ENCODE measurements around the gene SLC50A1. TPM values are rescaled to one million over a fixed set of nuclear protein-coding genes. Genes with fewer than 3 reads are reported as not detected.

Gene SLC50A1
- total and polyA plus RNA-seq, 2 of the 8 experiments (the other 6 are each of a cell fraction or from before 2014, with no cell fraction given): 36.5 to 90.8 TPM

- TF ChIP-seq E2F6 (IDR thresholded peaks at IDR 0.05): no peak
- TF ChIP-seq BRCA1 (IDR thresholded peaks at IDR 0.05; ENCODE audit: low read depth, low read length): no peak
- TF ChIP-seq KDM1A (IDR thresholded peaks at IDR 0.05; ENCODE audit: borderline replicate concordance, low read length): no peak
- TF ChIP-seq RAD21 (IDR thresholded peaks at IDR 0.05 in 1 of 2, conservative IDR thresholded peaks at IDR 0.05 in 1 of 2; ENCODE audit: low read depth in 2 of 2, low read length in 2 of 2): no peak
- no peak for TF ChIP-seq TBP (IDR thresholded peaks at IDR 0.05; ENCODE audit: low read depth, low read length)
- TF ChIP-seq CTCF (IDR thresholded peaks at IDR 0.05; ENCODE audit: control extremely low read depth in 1 of 3, insufficient read depth in 1 of 3, low read depth in 1 of 3, low read length in 3 of 3): no peak
These were observed 705 bp upstream of the SLC50A1 start (continued) for GRCh38 chr1:155134880-155135414.
